Measurements from ENCODE around the gene GHR. TPM values are rescaled to one million over a fixed set of nuclear protein-coding genes. Genes with fewer than 3 reads are reported as not detected.

Gene GHR
- polyA plus RNA-seq, 12 donors: 5.7 to 30.4 (median 22.0) TPM; not detected in 1

DNA sequence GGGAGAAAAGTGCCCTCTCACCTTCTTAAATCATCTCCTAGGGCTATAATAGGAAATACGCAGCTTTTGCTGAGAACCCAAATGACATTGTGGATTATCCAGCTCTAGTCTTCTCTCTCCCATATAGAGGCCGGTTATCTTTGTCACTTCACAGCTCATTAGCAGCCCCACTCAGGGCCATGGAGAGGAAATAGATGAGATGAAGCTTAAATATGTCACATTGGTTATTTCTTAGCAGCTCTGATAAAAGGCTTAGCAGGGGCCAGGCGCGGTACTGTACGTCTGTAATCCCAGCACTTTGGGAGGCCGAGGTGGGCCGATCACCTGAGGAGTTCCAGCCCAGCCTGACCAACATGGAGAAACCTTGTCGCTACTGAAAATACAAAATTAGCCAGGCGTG, 90.0 kb downstream of the GHR start:
- DNase-seq: no peak

- no peak for DNase-seq
These were observed 91.5 kb downstream of the GHR start for GRCh38 chr5:42514754-42515153.

DNA sequence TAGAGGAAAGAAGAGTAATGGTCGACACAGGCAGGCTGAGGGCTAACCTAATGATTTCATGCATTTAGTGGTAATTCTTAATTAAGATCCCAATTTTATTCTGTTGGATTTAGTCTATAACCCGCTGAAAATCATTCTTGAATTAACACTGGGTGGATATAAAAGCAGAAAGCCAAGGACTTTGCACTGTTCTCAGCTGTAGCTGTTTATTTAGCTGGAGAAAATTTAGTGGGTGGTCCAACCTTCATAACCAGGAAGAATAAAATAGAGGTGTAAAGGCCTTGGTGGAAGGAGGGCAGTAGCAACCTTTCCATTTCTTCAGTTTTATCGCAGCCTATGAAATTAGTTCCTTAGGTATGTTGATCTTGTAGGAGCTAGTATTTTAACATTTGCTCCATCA, 92.3 kb downstream of the GHR start:
- DNase-seq: no peak

DNA sequence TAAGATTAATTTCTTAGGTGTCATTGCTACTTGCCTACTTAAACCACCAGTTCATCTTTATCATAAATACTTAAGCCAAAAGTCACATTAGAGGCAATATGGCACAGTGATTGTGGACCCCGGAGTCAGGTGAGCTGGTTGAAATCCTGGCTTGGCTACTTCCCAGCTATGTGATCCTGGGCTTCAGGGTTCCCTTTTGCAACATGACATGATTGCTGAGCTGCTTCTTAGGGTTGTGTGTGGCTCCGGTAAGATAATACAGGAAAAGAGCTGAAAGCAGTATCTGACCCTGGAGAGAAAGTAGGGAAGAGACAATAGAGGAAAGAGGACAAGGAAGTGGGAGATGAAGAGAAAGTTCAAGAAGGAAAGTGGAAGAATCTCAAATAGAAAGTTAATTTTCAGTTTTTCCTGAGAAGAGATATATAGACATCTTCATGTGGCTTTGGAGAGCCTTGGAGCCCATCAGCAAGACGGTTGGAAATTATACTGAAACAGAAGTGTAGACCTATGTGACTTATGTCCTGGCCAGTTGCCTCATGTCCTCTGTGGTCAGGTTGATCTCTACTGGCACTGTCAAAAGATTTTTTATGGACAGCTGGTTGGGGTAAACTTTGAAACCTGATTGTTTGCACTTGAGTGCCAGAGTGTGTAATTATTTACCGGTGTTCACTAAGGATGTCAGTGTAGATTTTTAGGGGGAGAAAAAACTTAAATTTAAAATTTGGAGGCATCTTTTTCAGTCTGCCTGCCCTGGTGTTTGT, 93.2 kb downstream of the GHR start:
- DNase-seq: no peak

DNA sequence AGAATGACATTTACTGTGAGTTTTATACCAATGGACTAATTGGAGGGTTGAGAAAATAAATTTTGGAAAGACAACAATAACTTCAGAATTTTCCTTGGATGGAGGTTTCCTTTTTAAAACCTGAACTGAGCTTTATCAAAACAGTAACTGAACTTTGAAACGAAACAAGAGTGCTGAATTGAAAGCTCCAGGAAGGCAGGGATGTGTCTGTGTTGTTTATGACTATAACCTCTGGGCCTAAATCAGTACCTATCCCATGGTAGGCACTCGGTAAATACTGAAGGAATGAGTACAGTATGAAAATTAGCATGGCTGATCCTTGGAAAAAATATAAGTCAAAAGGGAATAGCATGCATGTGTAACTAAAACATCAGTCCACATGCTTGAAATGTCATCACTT, 93.9 kb downstream of the GHR start:
- no peak for DNase-seq

DNA sequence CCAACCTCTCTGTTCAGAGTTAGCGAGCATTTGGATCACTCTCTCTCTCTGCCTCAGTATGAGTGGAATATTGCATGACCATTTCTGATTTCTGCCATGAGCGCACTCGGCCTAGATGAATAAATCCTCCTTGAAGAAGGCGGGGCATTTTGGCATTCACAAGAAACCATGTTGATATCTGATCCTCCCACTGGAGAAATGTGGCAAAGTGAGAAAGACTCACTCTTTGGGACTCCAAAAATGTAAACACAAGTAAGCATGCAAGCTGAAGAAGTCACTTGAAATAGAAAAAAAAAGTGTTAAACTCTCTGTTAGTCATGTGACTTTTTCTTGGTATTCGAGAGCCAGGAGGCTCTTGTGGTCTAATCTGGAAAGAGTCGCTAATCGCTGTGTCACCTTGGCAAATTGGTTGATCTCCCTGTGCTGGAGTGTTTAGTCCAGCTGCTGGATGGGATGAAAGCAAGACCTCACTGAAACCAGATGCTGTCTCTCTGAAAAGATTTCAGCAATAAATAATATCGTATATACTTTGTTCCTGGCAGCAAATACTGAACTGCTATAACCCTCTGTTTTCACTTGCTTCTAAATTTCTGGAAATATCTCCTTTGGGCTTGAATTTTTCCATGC, 95.5 kb downstream of the GHR start:
- DNase-seq: peak; percentile 81

GRCh38 chr5:42520203-42520602, 97.0 kb downstream of the GHR start:
- no peak for DNase-seq

- no peak for DNase-seq
These were observed 97.7 kb downstream of the GHR start for GRCh38 chr5:42520957-42521356.

DNA sequence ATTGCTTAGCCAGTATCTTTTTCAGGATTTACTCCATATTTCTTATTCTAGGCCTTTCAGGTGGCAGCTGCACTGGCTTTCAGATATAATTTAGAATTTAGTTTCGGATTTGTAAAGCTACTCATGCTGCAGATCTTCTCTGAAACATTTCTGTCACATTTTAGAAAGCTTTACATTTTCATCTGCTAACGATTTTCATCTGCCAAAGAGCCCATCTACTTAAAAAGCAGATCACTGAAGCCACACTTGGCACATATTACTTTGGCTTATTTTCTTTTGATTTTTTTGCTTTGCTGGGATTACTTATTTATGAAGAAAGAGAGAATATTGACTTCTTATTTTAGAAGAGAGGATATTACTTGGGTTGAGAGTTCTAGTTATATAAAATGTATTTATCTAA, 98.2 kb downstream of the GHR start:
- DNase-seq: no peak

- DNase-seq: no peak
These were observed 99.5 kb downstream of the GHR start for GRCh38 chr5:42522783-42523182.

GRCh38 chr5:42526179-42526578, 102.9 kb downstream of the GHR start:
- no peak for DNase-seq

DNA sequence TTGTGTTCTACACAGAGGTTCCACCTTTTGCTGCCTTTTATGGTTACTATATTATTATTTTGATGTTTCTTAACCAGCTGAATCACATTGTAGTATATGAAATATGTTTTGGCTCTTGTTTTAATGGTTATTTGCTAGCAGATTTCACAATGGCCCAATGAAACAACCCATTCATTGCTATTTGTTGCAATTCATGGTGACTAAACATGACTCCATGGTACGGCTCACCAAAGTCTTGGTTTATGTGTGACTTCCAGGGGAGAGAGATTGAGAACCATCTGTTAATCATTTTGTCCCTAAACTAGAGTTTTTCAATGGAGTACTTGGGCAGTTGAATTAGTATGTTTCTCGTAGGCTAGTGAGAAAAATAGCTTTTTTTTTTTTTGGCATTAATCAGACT, 108.4 kb downstream of the GHR start:
- DNase-seq: no peak

- DNase-seq: no peak
These were observed 118.9 kb downstream of the GHR start for GRCh38 chr5:42542106-42542505.

DNA sequence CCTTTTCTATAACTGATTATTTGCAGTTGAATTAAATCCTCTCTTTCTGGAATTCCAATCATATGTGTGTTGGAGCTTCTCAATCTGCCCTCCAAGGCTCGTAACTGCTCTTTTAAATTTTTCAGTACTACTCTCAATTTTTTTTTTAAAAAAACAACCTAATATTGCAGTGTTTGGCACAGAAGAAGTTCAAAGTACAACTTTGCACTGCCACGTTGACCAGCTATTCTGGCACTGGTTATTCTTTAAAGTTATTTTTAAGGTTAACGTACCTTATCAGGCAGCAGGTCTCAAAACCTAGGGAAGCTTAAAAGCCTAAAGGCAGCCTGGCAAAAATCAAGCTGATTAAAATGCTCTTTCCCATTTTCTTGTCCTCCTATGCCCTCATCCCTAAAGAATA, 120.5 kb downstream of the GHR start:
- DNase-seq: no peak

DNA sequence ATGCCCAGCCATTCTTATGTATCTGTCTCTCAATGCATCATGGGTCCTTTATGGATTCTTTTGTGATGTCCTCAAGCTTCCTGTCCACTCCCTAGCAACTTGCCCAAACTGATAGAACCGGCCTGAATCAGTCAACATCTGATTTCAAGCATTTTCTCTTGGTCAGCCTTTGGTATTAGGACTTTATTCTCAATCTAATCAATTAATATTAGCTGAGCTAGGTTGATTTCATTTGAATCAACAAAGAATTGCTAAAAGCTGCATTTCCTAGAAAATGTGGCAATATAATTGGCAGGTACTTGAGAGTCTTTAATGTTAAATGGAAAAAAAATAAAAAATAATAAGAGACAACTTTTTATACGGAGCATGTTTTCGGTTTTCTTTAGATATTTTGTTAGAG, 121.8 kb downstream of the GHR start:
- DNase-seq: no peak

GRCh38 chr5:42547141-42547540, 123.9 kb downstream of the GHR start:
- no peak for DNase-seq

- DNase-seq: no peak
These were observed 124.7 kb downstream of the GHR start for GRCh38 chr5:42547894-42548293.

GRCh38 chr5:42552597-42552996, 129.4 kb downstream of the GHR start:
- no peak for DNase-seq

- DNase-seq: no peak
These were observed 130.2 kb downstream of the GHR start for GRCh38 chr5:42553461-42553860.

DNA sequence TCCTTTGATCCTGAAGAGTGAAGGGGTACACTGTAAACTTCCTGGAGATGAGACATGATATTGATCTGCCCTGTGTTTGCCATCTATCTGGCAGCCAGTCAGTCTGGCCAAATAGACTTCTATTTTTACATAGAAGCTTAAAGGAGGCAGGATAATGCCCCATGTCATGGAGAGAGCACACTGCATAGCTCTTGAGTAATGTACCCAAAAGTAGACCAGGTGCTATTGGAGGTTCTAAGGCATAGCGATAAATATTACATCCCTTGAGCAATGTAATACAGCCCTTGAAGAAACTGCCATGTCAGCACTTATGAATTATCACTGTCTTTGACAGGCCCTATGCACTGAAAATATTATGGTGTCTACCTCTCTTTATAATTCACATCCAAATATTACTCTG, 131.8 kb downstream of the GHR start:
- DNase-seq: no peak

DNA sequence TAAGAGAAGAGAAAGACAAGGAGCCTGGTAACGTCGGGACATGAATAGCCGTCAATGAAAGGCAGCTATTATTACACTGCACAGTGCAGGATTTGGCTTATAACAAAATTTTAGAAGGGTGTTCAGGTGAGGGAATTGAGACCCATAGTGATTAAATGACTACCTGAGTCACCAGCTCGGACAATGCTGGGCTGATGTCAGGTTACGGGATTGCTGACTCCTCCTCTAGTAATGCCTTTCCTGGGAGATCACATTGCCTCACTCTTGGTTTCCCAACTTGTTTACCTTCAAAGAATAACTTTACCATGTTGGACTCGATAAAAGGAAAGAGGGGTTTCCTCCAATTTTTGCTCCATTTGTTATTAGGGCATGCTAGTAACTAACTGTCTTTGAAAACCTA, 132.6 kb downstream of the GHR start:
- DNase-seq: no peak

DNA sequence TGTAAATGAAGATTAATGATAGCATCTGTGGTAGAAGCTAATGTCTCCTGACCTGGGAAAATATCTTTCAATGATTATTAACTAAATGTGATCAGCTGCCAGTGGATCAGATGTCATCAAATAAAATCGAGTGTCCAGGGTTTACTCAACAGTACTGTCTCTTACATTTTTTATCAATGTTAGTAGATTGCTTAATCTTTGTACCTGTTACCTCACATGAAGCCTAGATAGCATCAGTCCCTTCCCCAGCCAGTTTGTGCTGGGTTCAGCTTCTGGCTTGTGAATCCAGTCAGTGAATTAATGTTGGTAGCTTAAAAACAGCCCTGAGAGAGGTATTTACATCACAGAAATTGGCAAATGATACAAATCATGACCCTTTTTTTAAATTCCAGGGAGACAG, 134.4 kb downstream of the GHR start:
- DNase-seq: no peak

- DNase-seq: no peak
These were observed 138.4 kb downstream of the GHR start for GRCh38 chr5:42561656-42562055.

Data from muscle of arm (tissue), 12 donors.